ENCODE results near the gene GLTP. TPM values are rescaled to one million over a fixed set of nuclear protein-coding genes. Genes with fewer than 3 reads are reported as not detected.

Gene GLTP
- total and polyA plus RNA-seq, 2 of the 13 experiments (the other 11 are each of a cell fraction or from before 2014, with no cell fraction given) = 10.7 to 12.9 TPM

DNA sequence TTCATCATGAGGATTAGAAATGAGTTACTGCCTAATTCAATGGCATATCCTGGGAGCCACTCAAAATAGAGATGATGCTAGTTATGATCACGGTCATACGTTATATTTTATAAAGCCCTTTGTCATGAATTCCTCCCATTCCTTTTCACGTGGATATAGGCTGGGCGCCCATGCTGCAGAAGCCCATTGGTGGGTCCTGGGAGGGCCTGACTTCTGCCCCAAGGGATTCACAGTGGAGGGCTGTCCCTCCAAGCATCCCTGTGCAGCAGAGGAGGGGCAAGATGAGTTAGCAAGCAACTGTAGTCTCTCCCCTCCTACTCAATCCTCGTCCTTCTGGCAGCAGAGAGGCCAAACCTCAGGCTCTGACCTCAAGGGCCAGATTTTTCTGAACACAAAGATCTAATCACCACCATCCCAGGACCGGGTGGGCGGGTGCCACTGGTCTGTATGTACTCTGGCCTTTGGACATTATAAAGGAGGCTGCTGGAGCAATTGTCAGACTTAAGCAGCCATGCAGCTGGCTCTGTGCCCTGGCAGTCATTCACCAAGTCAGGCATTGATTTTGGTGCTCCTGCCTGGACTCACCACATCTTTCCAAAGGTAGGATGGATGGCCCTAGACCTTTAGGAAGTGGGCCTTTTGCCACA, 8.6 kb downstream of the GLTP start:
- peak; percentile 39 for DNase-seq (ENCODE audit: low spot score)
- Histone ChIP-seq H3K36me3 (replicated peaks in 1 of 2; ENCODE audit: control insufficient read depth in 1 of 2, insufficient read depth in 2 of 2, low read length in 2 of 2) (no peaks in the 10 kb centered on the region; a peak in 1 of 5 replicates), H3K4me1 (ENCODE audit: insufficient read depth, low read length) (peaks cover 46% of the 10 kb centered on the region), H2AFZ (ENCODE audit: low read length) (no peak overlapping the region), H3K27ac (ENCODE audit: extremely low read length, insufficient read depth, low read length) (peak overlapping the region; percentile 16), H3K4me3 (replicated peaks in 1 of 3; ENCODE audit: insufficient read depth in 1 of 3, low read depth in 2 of 3, low read length in 3 of 3) (no peak overlapping the region), H4K20me1 (ENCODE audit: insufficient read depth, low read length) (no peaks in the 10 kb centered on the region), H3K9ac (ENCODE audit: insufficient read depth, low read depth, low read length) (no peak overlapping the region), H3K79me2 (ENCODE audit: insufficient read depth, low read length) (no peaks in the 10 kb centered on the region), H3K9me3 (ENCODE audit: low read length) (no peaks in the 10 kb centered on the region), H3K27me3 (ENCODE audit: control insufficient read depth in 1 of 2, insufficient read depth in 2 of 2, low read length in 2 of 2) (no peaks in the 10 kb centered on the region), H3K4me2 (ENCODE audit: low read depth, low read length) (no peak overlapping the region)
- ChIA-PET POLR2A (no interaction called here), CTCF (ENCODE audit: low intra/inter-chr PET ratio, low total read pairs) (no interaction called here)
- no peak for FAIRE-seq
- BruUV-seq (replicated peaks) = no TSS peak
- 66% methylated on average over 7 of the region's 7 CpGs for WGBS (ENCODE audit: low lambda C conversion rate)
- TF ChIP-seq PAF1 (CRISPR knock-in tag; IDR thresholded peaks at IDR 0.05) (no peak), KLF6 (CRISPR knock-in tag; IDR thresholded peaks at IDR 0.05) (no peak), TARDBP (CRISPR knock-in tag; IDR thresholded peaks at IDR 0.05) (no peak), HINFP (CRISPR knock-in tag; IDR thresholded peaks at IDR 0.05; ENCODE audit: low read depth) (no peak), LRRFIP1 (CRISPR knock-in tag; conservative IDR thresholded peaks at IDR 0.05) (no peak)
- peak; percentile 80 for ATAC-seq
- intact Hi-C loops (cut with micrococcal nuclease; ENCODE audit: unreplicated experiment) (no loop called here), in situ Hi-C loops (cut with HindIII; ENCODE audit: extremely low pct_ligation_motif_present, low pct_unique_long_range_greater_than_20kb) (no loop called here)
